SJCRH30 (cell line): ENCODE data around the gene EFCAB5. TPM values are rescaled to one million over a fixed set of nuclear protein-coding genes. Genes with fewer than 3 reads are reported as not detected.
"Not testable (repeated sequence)": the region's sequence is repeated elsewhere in the genome, so short reads cannot be mapped to it uniquely, and the experiment has no call there.

Experiments
- DNase-seq, 2 experiments: peaks; one replicate each; pipeline ENCODE4 v3.0.0-alpha.2; 2015 to 2020
- H3K27ac ChIP-seq: fragments of 250-450 bp; sonication (Bioruptor Pico); 2 replicates; pipeline ENCODE4 v1.5.1; 2020; ENCODE audit warnings: mild to moderate bottlenecking, moderate library complexity
- H3K27me3 ChIP-seq: fragments of 250-450 bp; sonication (Bioruptor Pico); 2 replicates; pipeline ENCODE4 v1.5.1; 2020; ENCODE audit warnings: mild to moderate bottlenecking, moderate library complexity
- H3K36me3 ChIP-seq: fragments of 250-450 bp; sonication (Bioruptor Pico); 2 replicates; pipeline ENCODE4 v1.5.1; 2020; ENCODE audit warnings: mild to moderate bottlenecking, moderate library complexity
- H3K4me1 ChIP-seq: fragments of 250-450 bp; sonication (Bioruptor Pico); 2 replicates; pipeline ENCODE4 v1.5.1; 2020; ENCODE audit warnings: mild to moderate bottlenecking, moderate library complexity
- H3K4me3 ChIP-seq: fragments of 250-450 bp; sonication (Bioruptor Pico); 2 replicates; pipeline ENCODE4 v1.5.1; 2020; ENCODE audit warnings: mild to moderate bottlenecking, moderate library complexity
- H3K9me3 ChIP-seq: fragments of 250-450 bp; sonication (Bioruptor Pico); replicated peaks from 2 replicates; pipeline ENCODE4 v1.5.1; 2020; ENCODE audit warnings: mild to moderate bottlenecking, moderate library complexity
- total RNA-seq: library from RNA; depleted of rRNA; stranded (reverse); fragments of >200 nt; shearing (Covaris generic); gene quantifications from 2 replicates; pipeline ENCODE4 v1.2.3, GENCODE V29; 2014

Gene EFCAB5
- total RNA-seq, 1 experiment from 2014 or later = not detected

- Histone ChIP-seq H3K4me1 (peaks cover 11% of the 10 kb centered on the region), H3K36me3 (peaks cover 4% of the 10 kb centered on the region), H3K9me3 (no peaks in the 10 kb centered on the region), H3K4me3 (peak overlapping the region; percentile 74), H3K27me3 (no peaks in the 10 kb centered on the region), H3K27ac (peak overlapping the region; percentile 79)
- peak; percentile 60 to 75 for DNase-seq
These were observed 12.4 kb upstream of the EFCAB5 start for GRCh38 chr17:29929006-29929532.

GRCh38 chr17:29929533-29930408, 11.7 kb upstream of the EFCAB5 start, which contains the start of gene SSH2:
SSH2 (minus strand) TSS chr17:29930228; CDS start chr17:29930000, 228 bp downstream.
- H3K27me3 ChIP-seq = no peaks in the 10 kb centered on the region
- H3K4me1 ChIP-seq = peaks cover 11% of the 10 kb centered on the region
- H3K9me3 ChIP-seq = no peaks in the 10 kb centered on the region
- peak within 1 kb of the TSS; percentile 74 for H3K4me3 ChIP-seq
- peak within 1 kb of the TSS; percentile 79 for H3K27ac ChIP-seq
- H3K36me3 ChIP-seq = peaks cover 1% of the 10 kb centered on the region; the same call in 1 of the 2 replicates
- DNase-seq = peak; percentile 95 to 97

GRCh38 chr17:29930409-29931010, 10.9 kb upstream of the EFCAB5 start:
- H3K27me3 ChIP-seq = no peaks in the 10 kb centered on the region
- H3K4me3 ChIP-seq = peak overlapping the region; percentile 74
- DNase-seq = no peak
- no peaks in the 10 kb centered on the region for H3K9me3 ChIP-seq
- no peaks in the 10 kb centered on the region for H3K36me3 ChIP-seq
- peak overlapping the region; percentile 79 for H3K27ac ChIP-seq
- H3K4me1 ChIP-seq = peaks cover 11% of the 10 kb centered on the region

- Histone ChIP-seq H3K9me3 (no peaks in the 10 kb centered on the region), H3K36me3 (no peaks in the 10 kb centered on the region), H3K4me3 (peak overlapping the region; percentile 74), H3K27me3 (no peaks in the 10 kb centered on the region), H3K27ac (no peak overlapping the region; the same call in 1 of the 2 replicates), H3K4me1 (peaks cover 11% of the 10 kb centered on the region)
- peak; percentile 90 to 98 for DNase-seq
These were observed 10.1 kb upstream of the EFCAB5 start for GRCh38 chr17:29931231-29931932.

- 0 out of 2 replicates have a peak, but pooled peaks cover 1% of the 10 kb centered on the region for H3K4me1 ChIP-seq
- H3K36me3 ChIP-seq = no peaks in the 10 kb centered on the region
- H3K27me3 ChIP-seq = no peaks in the 10 kb centered on the region
- H3K27ac ChIP-seq = no peak overlapping the region
- H3K9me3 ChIP-seq = no peaks in the 10 kb centered on the region
- no peak overlapping the region for H3K4me3 ChIP-seq
- DNase-seq = peak; percentile 16 to 47
These were observed 8.1 kb upstream of the EFCAB5 start for GRCh38 chr17:29933379-29933778.

GRCh38 chr17:29935909-29936308, 5.5 kb upstream of the EFCAB5 start:
- not testable (repeated sequence) for H3K4me1 ChIP-seq, DNase-seq, H3K27me3 ChIP-seq, H3K9me3 ChIP-seq, H3K4me3 ChIP-seq, H3K27ac ChIP-seq, H3K36me3 ChIP-seq

GRCh38 chr17:29936724-29937123, 4.7 kb upstream of the EFCAB5 start:
- H3K4me3 ChIP-seq = no peak overlapping the region
- H3K4me1 ChIP-seq = no peaks in the 10 kb centered on the region
- no peaks in the 10 kb centered on the region for H3K9me3 ChIP-seq
- H3K36me3 ChIP-seq = no peaks in the 10 kb centered on the region
- no peak overlapping the region for H3K27ac ChIP-seq
- no peak for DNase-seq
- no peaks in the 10 kb centered on the region for H3K27me3 ChIP-seq

- no peak for DNase-seq
- Histone ChIP-seq H3K36me3 (no peaks in the 10 kb centered on the region), H3K9me3 (no peaks in the 10 kb centered on the region), H3K27me3 (no peaks in the 10 kb centered on the region), H3K4me3 (no peak overlapping the region), H3K4me1 (no peaks in the 10 kb centered on the region), H3K27ac (no peak overlapping the region)
These were observed 3.8 kb downstream of the EFCAB5 start for GRCh38 chr17:29945281-29945680.

- H3K9me3 ChIP-seq = no peaks in the 10 kb centered on the region
- no peaks in the 10 kb centered on the region for H3K36me3 ChIP-seq
- no peak for DNase-seq
- no peak overlapping the region for H3K4me3 ChIP-seq
- no peak overlapping the region for H3K27ac ChIP-seq
- H3K27me3 ChIP-seq = no peaks in the 10 kb centered on the region
- H3K4me1 ChIP-seq = no peaks in the 10 kb centered on the region
These were observed 7.2 kb downstream of the EFCAB5 start for GRCh38 chr17:29948448-29949215.

GRCh38 chr17:29949696-29950095, 8.3 kb downstream of the EFCAB5 start:
- H3K4me1 ChIP-seq = no peaks in the 10 kb centered on the region
- H3K27ac ChIP-seq = no peak overlapping the region
- no peaks in the 10 kb centered on the region for H3K36me3 ChIP-seq
- H3K4me3 ChIP-seq = no peak overlapping the region
- no peaks in the 10 kb centered on the region for H3K9me3 ChIP-seq
- no peak for DNase-seq
- no peaks in the 10 kb centered on the region for H3K27me3 ChIP-seq

- no peaks in the 10 kb centered on the region for H3K4me1 ChIP-seq
- H3K27me3 ChIP-seq = no peaks in the 10 kb centered on the region
- no peak overlapping the region for H3K27ac ChIP-seq
- no peaks in the 10 kb centered on the region for H3K36me3 ChIP-seq
- no peak overlapping the region for H3K4me3 ChIP-seq
- no peak for DNase-seq
- H3K9me3 ChIP-seq = peaks cover 6% of the 10 kb centered on the region; the same call in 1 of the 2 replicates
These were observed 13.0 kb downstream of the EFCAB5 start for GRCh38 chr17:29954405-29954804.

GRCh38 chr17:29956225-29956624, 14.8 kb downstream of the EFCAB5 start:
- no peaks in the 10 kb centered on the region for H3K36me3 ChIP-seq
- peaks cover 6% of the 10 kb centered on the region; the same call in 1 of the 2 replicates for H3K9me3 ChIP-seq
- no peak overlapping the region for H3K27ac ChIP-seq
- no peaks in the 10 kb centered on the region for H3K4me1 ChIP-seq
- H3K27me3 ChIP-seq = no peaks in the 10 kb centered on the region
- peak in 1 of 2 experiments; percentile 20 for DNase-seq
- no peak overlapping the region for H3K4me3 ChIP-seq

- not testable (repeated sequence) for DNase-seq, H3K27ac ChIP-seq, H3K9me3 ChIP-seq, H3K4me3 ChIP-seq, H3K36me3 ChIP-seq, H3K4me1 ChIP-seq, H3K27me3 ChIP-seq
These were observed 16.1 kb downstream of the EFCAB5 start for GRCh38 chr17:29957488-29957887.
